OCI-LY3 (cell line): Measurements from ENCODE around the gene CHD2.

Experiments used
- H2AFZ ChIP-seq: fragments of 200-600, 300-600 bp; shearing (Covaris generic); 2 replicates; pipeline ENCODE4 v1.6.0; 2014; ENCODE audit warnings: antibody characterized with exemption, low read depth, low read length
- H3K27ac ChIP-seq: fragments of 200-600, 300-600 bp; sonication (generic); 2 replicates; pipeline ENCODE4 v1.5.1; 2014; ENCODE audit warnings: mild to moderate bottlenecking, low read length, moderate library complexity, mixed read lengths
- H3K27me3 ChIP-seq: fragments of 200-600, 300-600 bp; sonication (generic); 2 replicates; pipeline ENCODE4 v1.6.1; 2014; ENCODE audit warnings: low read depth, low read length, mixed read lengths
- H3K36me3 ChIP-seq: fragments of 200-600, 300-600 bp; sonication (generic); replicated peaks from 2 replicates; pipeline ENCODE3; 2014; ENCODE audit warnings: low read depth, low read length, mixed read lengths
- H3K4me1 ChIP-seq: fragments of 300-600, 200-600 bp; sonication (generic); 2 replicates; pipeline ENCODE4 v1.6.1; 2014; ENCODE audit warnings: low read length, mixed read lengths
- H3K4me2 ChIP-seq: fragments of 200-600, 300-600 bp; sonication (generic); 2 replicates; pipeline ENCODE4 v1.6.1; 2014; ENCODE audit warnings: low read length, mixed read lengths
- H3K4me3 ChIP-seq: fragments of 300-600, 200-600 bp; sonication (generic); 2 replicates; pipeline ENCODE4 v1.5.1; 2014; ENCODE audit warnings: antibody characterized with exemption, mild to moderate bottlenecking, low read length, moderate library complexity
- H3K79me2 ChIP-seq: fragments of 300-600, 200-600 bp; shearing (Covaris generic); 2 replicates; pipeline ENCODE4 v1.6.1; 2014; ENCODE audit warnings: mild to moderate bottlenecking, low read length, mixed read lengths
- H3K9ac ChIP-seq: fragments of 300-600, 200-600 bp; shearing (Covaris generic); 2 replicates; pipeline ENCODE4 v1.6.0; 2014; ENCODE audit warnings: mild to moderate bottlenecking, low read length, moderate library complexity
- H3K9me3 ChIP-seq: fragments of 200-600, 300-600 bp; shearing (Covaris generic); 2 replicates; pipeline ENCODE4 v1.6.1; 2014; ENCODE audit warnings: low read length, mixed read lengths; ENCODE audit not compliant: insufficient read depth
- H4K20me1 ChIP-seq: fragments of 200-600, 300-600 bp; sonication (generic); 2 replicates; pipeline ENCODE4 v1.6.1; 2016; ENCODE audit warnings: low read length, mixed read lengths; ENCODE audit not compliant: insufficient read depth
- EZH2phosphoT487 ChIP-seq: fragments of 200-600 bp; shearing (Covaris generic); IDR thresholded peaks from 2 replicates; pipeline ENCODE4 v1.6.1; 2018; ENCODE audit warnings: antibody characterized with exemption, mixed run types, low read depth
- TF ChIP-seq, protein P1 (sequence below): fragments of 200-600, 300-600 bp; sonication (generic); IDR thresholded peaks from 2 replicates; pipeline ENCODE4 v1.5.1; 2014; ENCODE audit warnings: antibody characterized with exemption, low read length, low read depth

CHD2 gene

GRCh38 chr15:92909136-92909781 is 9.1 kb downstream of the CHD2 start:
- Histone ChIP-seq H2AFZ (no peak overlapping the region), H3K27me3 (no peaks in the 10 kb centered on the region), H3K4me2 (no peak overlapping the region), H4K20me1 (peaks cover 92% of the 10 kb centered on the region), H3K9me3 (no peaks in the 10 kb centered on the region), H3K27ac (no peak overlapping the region), H3K4me1 (peaks cover 53% of the 10 kb centered on the region), H3K4me3 (no peak overlapping the region), H3K79me2 (peaks cover 100% of the 10 kb centered on the region), H3K9ac (no peak overlapping the region), H3K36me3 (peaks cover 54% of the 10 kb centered on the region)
- no peak for TF ChIP-seq EZH2phosphoT487
- TF ChIP-seq, protein P1, sequence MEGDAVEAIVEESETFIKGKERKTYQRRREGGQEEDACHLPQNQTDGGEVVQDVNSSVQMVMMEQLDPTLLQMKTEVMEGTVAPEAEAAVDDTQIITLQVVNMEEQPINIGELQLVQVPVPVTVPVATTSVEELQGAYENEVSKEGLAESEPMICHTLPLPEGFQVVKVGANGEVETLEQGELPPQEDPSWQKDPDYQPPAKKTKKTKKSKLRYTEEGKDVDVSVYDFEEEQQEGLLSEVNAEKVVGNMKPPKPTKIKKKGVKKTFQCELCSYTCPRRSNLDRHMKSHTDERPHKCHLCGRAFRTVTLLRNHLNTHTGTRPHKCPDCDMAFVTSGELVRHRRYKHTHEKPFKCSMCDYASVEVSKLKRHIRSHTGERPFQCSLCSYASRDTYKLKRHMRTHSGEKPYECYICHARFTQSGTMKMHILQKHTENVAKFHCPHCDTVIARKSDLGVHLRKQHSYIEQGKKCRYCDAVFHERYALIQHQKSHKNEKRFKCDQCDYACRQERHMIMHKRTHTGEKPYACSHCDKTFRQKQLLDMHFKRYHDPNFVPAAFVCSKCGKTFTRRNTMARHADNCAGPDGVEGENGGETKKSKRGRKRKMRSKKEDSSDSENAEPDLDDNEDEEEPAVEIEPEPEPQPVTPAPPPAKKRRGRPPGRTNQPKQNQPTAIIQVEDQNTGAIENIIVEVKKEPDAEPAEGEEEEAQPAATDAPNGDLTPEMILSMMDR: no peak

- Histone ChIP-seq H4K20me1 (peaks cover 86% of the 10 kb centered on the region), H3K4me3 (no peak overlapping the region), H3K79me2 (peaks cover 100% of the 10 kb centered on the region), H2AFZ (no peak overlapping the region), H3K27ac (no peak overlapping the region), H3K9me3 (no peaks in the 10 kb centered on the region), H3K4me2 (no peak overlapping the region), H3K36me3 (peaks cover 52% of the 10 kb centered on the region), H3K9ac (no peak overlapping the region), H3K4me1 (peaks cover 55% of the 10 kb centered on the region), H3K27me3 (no peaks in the 10 kb centered on the region)
- no peak for TF ChIP-seq EZH2phosphoT487
- TF ChIP-seq, protein P1: no peak
These were observed 10.3 kb downstream of the CHD2 start for GRCh38 chr15:92910451-92910850.

- Histone ChIP-seq H3K4me3 (no peak overlapping the region), H3K27me3 (no peaks in the 10 kb centered on the region), H3K9ac (no peak overlapping the region), H3K36me3 (peaks cover 49% of the 10 kb centered on the region), H2AFZ (no peak overlapping the region), H3K4me1 (peaks cover 33% of the 10 kb centered on the region), H4K20me1 (peaks cover 50% of the 10 kb centered on the region), H3K9me3 (no peaks in the 10 kb centered on the region), H3K79me2 (peaks cover 100% of the 10 kb centered on the region), H3K4me2 (peak overlapping the region; percentile 12), H3K27ac (peak overlapping the region; percentile 57)
- no peak for TF ChIP-seq EZH2phosphoT487
- TF ChIP-seq, protein P1: no peak
These were observed 14.0 kb downstream of the CHD2 start for GRCh38 chr15:92914103-92914499.

- Histone ChIP-seq H3K4me2 (peak overlapping the region; percentile 12), H3K9ac (no peak overlapping the region), H3K27me3 (no peaks in the 10 kb centered on the region), H4K20me1 (peaks cover 46% of the 10 kb centered on the region), H3K4me3 (no peak overlapping the region), H3K36me3 (peaks cover 45% of the 10 kb centered on the region), H3K4me1 (peaks cover 35% of the 10 kb centered on the region), H3K27ac (peak overlapping the region; percentile 57), H3K9me3 (no peaks in the 10 kb centered on the region), H2AFZ (no peak overlapping the region), H3K79me2 (peaks cover 100% of the 10 kb centered on the region)
- TF ChIP-seq EZH2phosphoT487: no peak
- TF ChIP-seq, protein P1: no peak
These were observed 14.7 kb downstream of the CHD2 start for GRCh38 chr15:92914768-92915221.
